Ishikawa (cell line): ENCODE data around the gene SMIM44.

Experiments
- CEBPB ChIP-seq: IDR thresholded peaks from 2 replicates; pipeline ENCODE4 v1.6.1; 2012
- CREB1 ChIP-seq: IDR thresholded peaks from 2 replicates; pipeline ENCODE4 v1.6.1; 2012; ENCODE audit warnings: low read depth
- EGR1 ChIP-seq: IDR thresholded peaks from 2 replicates; pipeline ENCODE4 v1.6.1; 2012
- EP300 ChIP-seq: IDR thresholded peaks from 2 replicates; pipeline ENCODE4 v1.6.1; 2012; ENCODE audit warnings: borderline replicate concordance
- FOXM1 ChIP-seq: IDR thresholded peaks from 2 replicates; pipeline ENCODE4 v1.6.1; 2012; ENCODE audit warnings: low read depth, borderline replicate concordance
- MAX ChIP-seq: IDR thresholded peaks from 2 replicates; pipeline ENCODE4 v1.6.1; 2012
- NFIC ChIP-seq: IDR thresholded peaks from 2 replicates; pipeline ENCODE4 v1.6.1; 2012
- RAD21 ChIP-seq: IDR thresholded peaks from 2 replicates; pipeline ENCODE4 v1.6.1; 2012; ENCODE audit warnings: low read depth
- REST ChIP-seq: IDR thresholded peaks from 2 replicates; pipeline ENCODE4 v1.6.1; 2012; ENCODE audit warnings: low read depth, mild to moderate bottlenecking
- TAF1 ChIP-seq: IDR thresholded peaks from 2 replicates; pipeline ENCODE4 v1.6.1; 2012; ENCODE audit warnings: low read depth, mild to moderate bottlenecking
- TCF12 ChIP-seq: IDR thresholded peaks from 2 replicates; pipeline ENCODE4 v1.6.1; 2012; ENCODE audit warnings: low read depth
- TEAD4 ChIP-seq: IDR thresholded peaks from 2 replicates; pipeline ENCODE4 v1.6.1; 2012
- YY1 ChIP-seq: IDR thresholded peaks from 2 replicates; pipeline ENCODE4 v1.6.1; 2012; ENCODE audit warnings: low read depth
- ZBTB7A ChIP-seq: IDR thresholded peaks from 2 replicates; pipeline ENCODE4 v1.6.1; 2012; ENCODE audit warnings: low read depth
- TF ChIP-seq, protein P1 (sequence below): IDR thresholded peaks from 2 replicates; pipeline ENCODE4 v1.6.1; 2012

Gene SMIM44

GRCh38 chr19:3523361-3524077, 40.3 kb upstream of the SMIM44 start:
- TF ChIP-seq YY1 (no peak), TAF1 (no peak), FOXM1 (no peak), NFIC (no peak), EP300 (no peak), TCF12 (no peak), ZBTB7A (no peak), CREB1 (no peak), RAD21 (no peak), CEBPB (no peak), REST (no peak), EGR1 (no peak), MAX (no peak), TEAD4 (no peak)
- TF ChIP-seq, protein P1, sequence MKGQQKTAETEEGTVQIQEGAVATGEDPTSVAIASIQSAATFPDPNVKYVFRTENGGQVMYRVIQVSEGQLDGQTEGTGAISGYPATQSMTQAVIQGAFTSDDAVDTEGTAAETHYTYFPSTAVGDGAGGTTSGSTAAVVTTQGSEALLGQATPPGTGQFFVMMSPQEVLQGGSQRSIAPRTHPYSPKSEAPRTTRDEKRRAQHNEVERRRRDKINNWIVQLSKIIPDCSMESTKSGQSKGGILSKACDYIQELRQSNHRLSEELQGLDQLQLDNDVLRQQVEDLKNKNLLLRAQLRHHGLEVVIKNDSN = no peak

- no peak for TF ChIP-seq EP300
These were observed 39.5 kb upstream of the SMIM44 start for GRCh38 chr19:3522421-3523360.

GRCh38 chr19:3521104-3521445, 37.8 kb upstream of the SMIM44 start:
- TF ChIP-seq TEAD4 (no peak), TAF1 (no peak), REST (no peak), EGR1 (no peak), CEBPB (no peak), MAX (no peak), YY1 (no peak), FOXM1 (no peak), CREB1 (no peak), NFIC (no peak), TCF12 (no peak), EP300 (no peak), RAD21 (no peak), ZBTB7A (no peak)
- TF ChIP-seq, protein P1 = no peak

GRCh38 chr19:3520166-3521103, 37.2 kb upstream of the SMIM44 start:
- TF ChIP-seq EP300 (no peak), TAF1 (no peak), CEBPB (no peak), YY1 (no peak), ZBTB7A (no peak), NFIC (no peak), CREB1 (no peak), TCF12 (no peak)
- TF ChIP-seq, protein P1 = no peak
